Parathyroid adenoma (tissue), 2 donors: ENCODE results near the gene MGST1.

ENCODE experiments used
- H2AFZ ChIP-seq: fragments of 300-600 bp; sonication (generic); one replicate; pipeline ENCODE4 v1.7.0; 2017; ENCODE audit warnings: antibody characterized with exemption, mild to moderate bottlenecking
- H3K27ac ChIP-seq: fragments of 300-600 bp; sonication (generic); one replicate; pipeline ENCODE4 v1.7.0; 2017
- H3K27me3 ChIP-seq: fragments of 300-600 bp; sonication (generic); one replicate; pipeline ENCODE4 v1.7.0; 2017; ENCODE audit warnings: low read length; ENCODE audit not compliant: control insufficient read depth, insufficient read depth
- H3K36me3 ChIP-seq: fragments of 300-600 bp; sonication (generic); one replicate; pipeline ENCODE4 v1.7.0; 2017; ENCODE audit warnings: low read length; ENCODE audit not compliant: control insufficient read depth, insufficient read depth
- H3K4me1 ChIP-seq: fragments of 300-600 bp; sonication (generic); one replicate; pipeline ENCODE4 v1.7.0; 2017; ENCODE audit warnings: control low read depth
- H3K4me2 ChIP-seq: fragments of 300-600 bp; sonication (generic); one replicate; pipeline ENCODE4 v1.7.0; 2017; ENCODE audit warnings: low read length
- H3K4me3 ChIP-seq: fragments of 300-600 bp; sonication (generic); one replicate; pipeline ENCODE4 v1.7.0; 2017; ENCODE audit warnings: low read depth, low read length
- H3K79me2 ChIP-seq: fragments of 300-600 bp; sonication (generic); one replicate; pipeline ENCODE4 v1.7.0; 2017; ENCODE audit warnings: control low read depth
- H3K9ac ChIP-seq: fragments of 300-600 bp; sonication (generic); one replicate; pipeline ENCODE4 v1.7.0; 2017; ENCODE audit warnings: mild to moderate bottlenecking
- H3K9me3 ChIP-seq: fragments of 300-600 bp; sonication (generic); one replicate; pipeline ENCODE4 v1.7.0; 2017; ENCODE audit warnings: low read length; ENCODE audit not compliant: control insufficient read depth
- TF ChIP-seq, protein P1 (sequence below): fragments of 300-600 bp; sonication (generic); IDR thresholded peaks from one replicate; pipeline ENCODE4 v1.7.0; 2017; ENCODE audit warnings: antibody characterized with exemption, mild to moderate bottlenecking
- donor health status: primary hyperparathyroidism.

MGST1 gene

DNA sequence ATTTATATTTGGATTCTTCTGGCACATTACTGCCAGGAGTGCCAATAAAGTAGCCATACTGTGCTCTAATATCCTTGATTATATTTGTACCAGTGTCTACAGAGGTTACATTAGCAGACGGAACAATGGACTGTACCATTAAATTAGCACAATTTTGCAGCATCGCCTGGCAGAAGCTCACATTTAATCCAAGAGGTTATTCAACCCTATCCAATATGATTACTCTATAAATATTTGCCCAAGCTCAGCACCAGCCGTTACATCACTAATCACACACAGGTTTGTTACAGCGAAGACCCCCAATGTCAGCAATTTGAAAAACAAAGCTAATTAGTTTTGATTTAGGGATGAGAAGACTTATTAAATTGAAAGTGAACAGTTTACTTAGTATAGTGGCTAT lies 16.9 kb upstream of the MGST1 start:
- Histone ChIP-seq H3K27ac (no peak overlapping the region), H3K4me1 (no peaks in the 10 kb centered on the region), H3K36me3 (no peaks in the 10 kb centered on the region), H2AFZ (no peak overlapping the region), H3K9me3 (no peaks in the 10 kb centered on the region), H3K27me3 (no peaks in the 10 kb centered on the region), H3K4me3 (no peak overlapping the region), H3K79me2 (no peaks in the 10 kb centered on the region), H3K9ac (no peak overlapping the region), H3K4me2 (no peak overlapping the region)
- TF ChIP-seq, protein P1, sequence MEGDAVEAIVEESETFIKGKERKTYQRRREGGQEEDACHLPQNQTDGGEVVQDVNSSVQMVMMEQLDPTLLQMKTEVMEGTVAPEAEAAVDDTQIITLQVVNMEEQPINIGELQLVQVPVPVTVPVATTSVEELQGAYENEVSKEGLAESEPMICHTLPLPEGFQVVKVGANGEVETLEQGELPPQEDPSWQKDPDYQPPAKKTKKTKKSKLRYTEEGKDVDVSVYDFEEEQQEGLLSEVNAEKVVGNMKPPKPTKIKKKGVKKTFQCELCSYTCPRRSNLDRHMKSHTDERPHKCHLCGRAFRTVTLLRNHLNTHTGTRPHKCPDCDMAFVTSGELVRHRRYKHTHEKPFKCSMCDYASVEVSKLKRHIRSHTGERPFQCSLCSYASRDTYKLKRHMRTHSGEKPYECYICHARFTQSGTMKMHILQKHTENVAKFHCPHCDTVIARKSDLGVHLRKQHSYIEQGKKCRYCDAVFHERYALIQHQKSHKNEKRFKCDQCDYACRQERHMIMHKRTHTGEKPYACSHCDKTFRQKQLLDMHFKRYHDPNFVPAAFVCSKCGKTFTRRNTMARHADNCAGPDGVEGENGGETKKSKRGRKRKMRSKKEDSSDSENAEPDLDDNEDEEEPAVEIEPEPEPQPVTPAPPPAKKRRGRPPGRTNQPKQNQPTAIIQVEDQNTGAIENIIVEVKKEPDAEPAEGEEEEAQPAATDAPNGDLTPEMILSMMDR = no peak

DNA sequence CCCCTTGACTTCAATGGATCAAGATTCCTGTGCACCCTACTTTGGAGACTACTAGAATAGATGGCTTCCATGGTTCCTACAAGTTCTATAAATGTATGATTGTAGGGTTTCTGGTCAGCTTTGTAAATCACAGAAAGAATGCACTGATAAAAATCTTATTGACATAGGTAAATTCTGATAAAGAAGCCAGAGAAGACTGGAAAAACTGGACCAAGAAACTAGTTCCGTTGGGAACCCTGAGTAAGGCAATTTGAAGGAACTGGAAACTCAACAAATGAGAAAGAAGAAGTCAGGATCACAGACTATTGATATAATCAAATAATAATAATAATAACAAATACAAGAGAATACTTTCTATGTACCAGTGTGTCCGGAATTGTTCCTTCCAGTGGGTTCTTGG lies 15.4 kb upstream of the MGST1 start:
- TF ChIP-seq, protein P1 = no peak
- no peak overlapping the region for H3K27ac ChIP-seq
- H3K9me3 ChIP-seq = no peaks in the 10 kb centered on the region
- H3K27me3 ChIP-seq = no peaks in the 10 kb centered on the region
- H3K4me1 ChIP-seq = no peaks in the 10 kb centered on the region
- H3K9ac ChIP-seq = no peak overlapping the region
- H3K79me2 ChIP-seq = no peaks in the 10 kb centered on the region
- no peak overlapping the region for H3K4me3 ChIP-seq
- no peak overlapping the region for H3K4me2 ChIP-seq
- no peak overlapping the region for H2AFZ ChIP-seq
- H3K36me3 ChIP-seq = no peaks in the 10 kb centered on the region

DNA sequence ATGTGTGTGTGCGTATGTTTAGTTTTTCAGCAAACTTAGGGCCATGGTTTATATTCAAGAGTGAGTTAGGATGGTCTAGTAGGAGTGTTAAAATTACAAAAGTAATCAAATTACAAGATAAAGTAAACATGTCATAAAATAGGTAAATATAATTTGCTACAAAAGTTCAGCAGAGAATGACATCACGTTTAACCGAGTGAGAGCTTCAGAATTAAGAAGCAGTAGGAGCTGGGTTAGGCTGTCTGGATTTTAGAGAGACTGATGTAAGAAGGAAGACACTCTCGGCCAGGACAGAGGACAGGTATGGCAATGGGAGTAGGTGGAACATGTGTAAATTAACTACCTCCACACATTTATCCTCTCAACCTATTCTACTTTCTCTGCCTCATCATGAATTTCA lies 11.6 kb upstream of the MGST1 start:
- no peak overlapping the region for H3K27ac ChIP-seq
- H2AFZ ChIP-seq = no peak overlapping the region
- H3K9me3 ChIP-seq = no peaks in the 10 kb centered on the region
- TF ChIP-seq, protein P1 = no peak
- H3K4me3 ChIP-seq = no peak overlapping the region
- H3K79me2 ChIP-seq = no peaks in the 10 kb centered on the region
- no peaks in the 10 kb centered on the region for H3K36me3 ChIP-seq
- H3K27me3 ChIP-seq = no peaks in the 10 kb centered on the region
- H3K4me1 ChIP-seq = no peaks in the 10 kb centered on the region
- no peak overlapping the region for H3K9ac ChIP-seq
- H3K4me2 ChIP-seq = no peak overlapping the region

DNA sequence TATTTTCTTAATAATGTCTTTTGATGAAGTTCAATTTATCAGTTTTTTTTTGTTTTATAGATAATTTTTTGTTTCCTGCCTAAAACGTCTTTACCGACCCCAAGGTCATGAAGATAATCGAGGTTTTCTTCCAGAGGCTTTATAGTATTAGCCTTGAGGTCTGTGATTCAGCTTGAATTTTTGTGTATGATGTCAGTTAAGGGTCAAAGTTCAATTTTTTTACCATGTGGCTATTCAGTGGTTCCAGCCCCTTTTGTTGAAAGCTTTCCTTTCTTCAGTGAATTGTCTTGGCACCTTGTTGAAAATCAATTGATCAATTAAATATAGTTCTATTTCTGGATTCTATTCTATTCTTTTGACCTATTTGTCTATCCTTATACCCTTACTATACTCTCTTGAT lies 3.2 kb upstream of the MGST1 start:
- Histone ChIP-seq H3K4me3 (no peak overlapping the region), H3K79me2 (no peaks in the 10 kb centered on the region), H3K4me2 (no peak overlapping the region), H3K27me3 (no peaks in the 10 kb centered on the region), H3K36me3 (no peaks in the 10 kb centered on the region), H2AFZ (no peak overlapping the region), H3K27ac (no peak overlapping the region), H3K9me3 (no peaks in the 10 kb centered on the region), H3K4me1 (no peaks in the 10 kb centered on the region), H3K9ac (no peak overlapping the region)
- TF ChIP-seq, protein P1 = no peak

DNA sequence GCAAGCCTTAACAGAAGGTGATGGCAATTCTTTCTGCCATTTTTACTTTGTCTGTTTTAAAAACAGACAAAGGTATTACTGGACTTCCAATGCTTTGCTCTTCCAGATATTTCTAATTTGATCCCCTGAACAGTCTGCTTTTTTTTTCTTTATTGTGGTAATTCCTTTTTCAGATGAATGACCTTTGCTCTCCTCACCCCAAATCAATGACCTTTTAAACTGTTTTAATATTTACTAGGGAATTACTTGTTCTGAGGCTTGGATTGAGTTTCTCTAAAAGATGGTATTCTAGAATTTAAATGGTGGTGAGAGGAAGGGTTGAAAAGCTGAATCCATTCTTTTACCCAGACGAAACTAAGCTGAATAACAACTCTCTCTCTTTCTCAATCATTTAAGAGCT lies 2.3 kb upstream of the MGST1 start:
- Histone ChIP-seq H3K9ac (no peak overlapping the region), H3K27ac (no peak overlapping the region), H2AFZ (no peak overlapping the region), H3K79me2 (no peaks in the 10 kb centered on the region), H3K4me1 (no peaks in the 10 kb centered on the region), H3K27me3 (no peaks in the 10 kb centered on the region), H3K4me3 (no peak overlapping the region), H3K9me3 (no peaks in the 10 kb centered on the region), H3K36me3 (no peaks in the 10 kb centered on the region), H3K4me2 (no peak overlapping the region)
- TF ChIP-seq, protein P1 = no peak
